Stimulated activated CD4-positive, alpha-beta T cell treated with anti-CD3 and anti-CD28 coated beads, Interleukin-15, amount 100 ng/mL, for 1 hour (primary cell): Measurements from ENCODE around the gene CPA1.

ENCODE experiments used
- DNase-seq, 2 donors: peaks; one replicate each; pipeline ENCODE4 v3.0.0-alpha.2; 2020; ENCODE audit warnings: low read depth in 1 of 2, low spot score in 1 of 2

Gene CPA1

GRCh38 chr7:130425796-130426195 is 45.5 kb downstream of the CPA1 start:
- DNase-seq = no peak

GRCh38 chr7:130426564-130426963 is 46.3 kb downstream of the CPA1 start:
- no peak for DNase-seq

- DNase-seq = no peak
Measured at GRCh38 chr7:130429019-130429418, 48.7 kb downstream of the CPA1 start.

GRCh38 chr7:130430115-130430514 is 49.8 kb downstream of the CPA1 start:
- no peak for DNase-seq

GRCh38 chr7:130430841-130431666 is 50.8 kb downstream of the CPA1 start:
- no peak for DNase-seq

GRCh38 chr7:130432886-130433285 is 52.6 kb downstream of the CPA1 start:
- no peak for DNase-seq

- no peak for DNase-seq
Measured at GRCh38 chr7:130433301-130433700, 53.0 kb downstream of the CPA1 start.

GRCh38 chr7:130435311-130435854 is 55.1 kb downstream of the CPA1 start:
- no peak for DNase-seq

GRCh38 chr7:130436253-130436652 is 56.0 kb downstream of the CPA1 start:
- no peak for DNase-seq
